HPDE6-E6E7 (cell line): ENCODE measurements around the gene SUN2.
A peak's percentile ranks its signal among the peaks of the same experiment; 100 is the strongest.

Experiments used
- DNase-seq: peaks from one replicate; pipeline ENCODE4 v3.0.0; 2011; ENCODE audit warnings: missing footprints; ENCODE audit errors: extremely low spot score

Gene SUN2

DNA sequence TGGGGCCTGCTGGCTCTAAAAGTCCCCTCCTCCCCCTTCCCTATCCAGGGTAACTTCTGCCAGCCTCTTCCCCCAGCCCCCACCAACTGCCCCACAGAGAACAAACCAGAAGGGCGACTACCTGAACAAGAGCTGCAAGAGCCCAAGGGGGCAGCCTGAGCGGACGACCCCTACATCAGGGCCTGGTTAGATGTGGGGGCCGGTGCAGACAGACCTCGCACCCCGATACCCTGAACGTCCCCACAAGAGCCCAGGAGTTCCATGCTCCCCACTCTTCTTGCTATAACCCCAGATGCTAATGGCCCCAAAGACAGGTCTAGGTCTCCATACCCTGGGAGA, 20.7 kb downstream of the SUN2 start:
- no peak for DNase-seq

GRCh38 chr22:38734421-38735100, 21.2 kb downstream of the SUN2 start:
- DNase-seq, result no peak

DNA sequence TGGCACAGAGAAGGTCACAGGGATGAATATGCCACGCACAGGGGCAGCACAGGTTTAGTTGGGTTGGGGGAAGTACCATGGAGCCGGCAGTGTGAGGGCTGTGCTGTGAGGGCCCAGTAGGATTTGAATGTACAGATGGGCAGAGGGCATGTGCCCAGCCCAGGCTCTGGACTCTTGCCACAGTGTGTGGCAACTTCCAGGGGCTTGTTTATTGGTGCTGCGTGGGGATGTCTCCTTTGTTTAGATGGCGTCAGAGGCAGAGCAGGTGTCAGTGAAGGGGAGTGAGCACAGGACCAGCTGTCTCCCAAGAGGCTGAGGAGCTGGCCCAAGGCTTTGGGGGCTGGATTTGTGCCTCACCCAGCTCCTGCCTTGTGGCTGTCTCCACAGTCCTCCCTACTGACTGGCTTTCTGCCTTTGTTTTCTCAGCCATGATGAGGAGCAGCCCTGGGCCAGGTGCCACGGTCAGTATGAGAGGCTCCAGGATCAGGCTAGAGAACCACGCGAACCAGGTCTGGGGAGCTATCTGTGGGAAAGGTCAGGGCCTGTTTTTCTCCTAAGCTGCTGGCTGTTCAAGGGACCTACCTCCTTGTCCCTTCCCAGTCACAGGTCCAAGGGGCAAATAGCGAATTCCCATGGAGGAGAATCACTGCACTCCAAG, 21.9 kb downstream of the SUN2 start:
- no peak for DNase-seq

- no peak for DNase-seq
Measured at GRCh38 chr22:38733329-38733723, 22.5 kb downstream of the SUN2 start.

DNA sequence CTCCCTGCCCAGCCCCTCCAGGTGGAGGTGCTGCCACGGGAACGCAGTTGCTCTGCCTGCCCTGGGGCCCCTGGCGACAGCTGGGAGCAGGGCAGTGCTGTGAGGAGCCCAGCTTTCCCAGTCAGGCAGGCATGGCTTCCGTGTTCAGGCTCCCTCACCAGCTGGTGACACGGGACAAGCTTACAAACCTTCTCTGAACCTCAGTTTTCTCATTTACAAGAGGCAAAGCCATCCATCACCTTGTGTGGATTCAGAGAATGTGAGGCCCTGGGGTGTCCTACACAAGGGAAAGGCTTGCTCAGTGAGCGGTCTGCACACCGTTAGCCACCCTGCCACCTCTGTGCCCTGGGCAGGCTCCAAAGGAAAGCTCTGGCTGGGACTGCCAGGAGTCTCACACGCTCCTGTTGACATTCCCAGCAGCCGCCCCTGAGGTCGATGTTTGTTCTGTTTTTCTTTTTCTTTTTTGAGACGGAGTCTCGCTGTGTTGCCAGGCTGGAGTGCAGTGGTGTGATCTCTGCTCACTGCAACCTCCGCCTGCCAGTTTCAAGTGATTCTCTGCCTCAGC, 23.5 kb downstream of the SUN2 start:
- no peak for DNase-seq

DNA sequence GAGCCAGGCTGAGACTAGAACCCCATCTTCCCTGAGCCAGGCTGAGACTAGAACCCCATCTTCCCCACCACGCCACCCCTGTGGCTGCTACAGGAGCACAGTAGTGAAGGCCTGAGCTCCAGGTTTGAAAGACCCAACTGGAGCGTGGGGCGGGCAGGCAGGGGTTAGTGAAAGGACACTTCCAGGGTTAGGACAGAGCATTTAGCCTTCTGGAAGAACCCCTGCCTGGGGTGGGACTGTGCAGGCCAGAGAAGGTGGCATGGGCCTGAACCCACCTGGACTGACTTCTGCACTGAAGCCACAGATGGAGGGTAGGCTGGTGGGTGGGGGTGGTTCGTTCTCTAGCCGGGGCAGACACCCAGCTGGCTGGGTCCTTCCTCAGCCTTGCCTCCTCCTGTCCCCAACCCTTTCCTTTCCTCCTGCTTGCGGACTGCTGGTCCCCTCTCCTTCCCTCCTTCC, 24.1 kb downstream of the SUN2 start:
- no peak for DNase-seq

DNA sequence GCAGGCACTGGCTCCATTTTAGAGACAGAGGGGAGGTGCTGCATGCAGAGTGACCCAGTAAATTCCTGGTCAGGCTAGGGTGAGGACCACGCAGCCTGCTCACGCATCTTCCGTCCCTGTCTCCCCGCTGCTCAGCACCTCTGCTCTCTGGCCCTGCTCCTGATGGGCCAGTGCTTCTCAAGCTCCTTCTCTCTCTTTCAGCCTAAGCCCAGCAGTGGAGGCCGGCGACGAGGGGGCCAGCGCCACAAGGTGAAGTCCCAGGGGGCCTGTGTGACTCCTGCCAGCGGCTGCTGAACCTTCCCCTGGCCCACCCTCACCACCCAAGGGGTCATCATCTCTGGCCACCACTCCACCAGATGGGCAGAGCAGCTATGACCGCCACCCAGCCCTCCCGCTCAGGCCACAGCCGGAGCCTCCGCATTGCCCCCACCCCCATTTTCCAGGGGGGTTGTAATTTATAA, 25.4 kb downstream of the SUN2 start:
- no peak for DNase-seq

- DNase-seq, result no peak
Measured at GRCh38 chr22:38729946-38730345, 25.9 kb downstream of the SUN2 start.

GRCh38 chr22:38728871-38729796, 26.7 kb downstream of the SUN2 start:
- no peak for DNase-seq

GRCh38 chr22:38727530-38728451, 28.0 kb downstream of the SUN2 start:
- DNase-seq, result no peak

DNA sequence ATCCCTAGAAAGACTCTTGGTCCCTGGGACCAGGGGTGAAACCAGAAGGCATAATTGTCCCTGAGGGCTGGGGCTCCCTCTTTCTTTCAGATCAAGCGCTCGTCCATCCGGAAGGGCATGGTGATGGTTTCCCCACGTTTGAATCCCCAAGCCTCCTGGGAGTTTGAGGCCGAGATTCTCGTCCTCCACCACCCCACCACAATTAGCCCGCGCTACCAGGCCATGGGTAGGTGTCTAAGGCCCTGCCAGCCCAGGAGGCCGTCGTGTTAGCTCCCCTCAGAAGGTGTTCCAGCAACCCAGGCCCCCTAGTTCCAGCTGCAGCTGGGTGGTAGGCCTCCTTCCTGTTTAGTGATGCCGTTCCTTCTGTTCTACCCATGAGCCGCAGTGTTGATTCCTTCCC, 28.7 kb downstream of the SUN2 start:
- no peak for DNase-seq

GRCh38 chr22:38725900-38726655, 29.7 kb downstream of the SUN2 start:
- DNase-seq, result no peak

DNA sequence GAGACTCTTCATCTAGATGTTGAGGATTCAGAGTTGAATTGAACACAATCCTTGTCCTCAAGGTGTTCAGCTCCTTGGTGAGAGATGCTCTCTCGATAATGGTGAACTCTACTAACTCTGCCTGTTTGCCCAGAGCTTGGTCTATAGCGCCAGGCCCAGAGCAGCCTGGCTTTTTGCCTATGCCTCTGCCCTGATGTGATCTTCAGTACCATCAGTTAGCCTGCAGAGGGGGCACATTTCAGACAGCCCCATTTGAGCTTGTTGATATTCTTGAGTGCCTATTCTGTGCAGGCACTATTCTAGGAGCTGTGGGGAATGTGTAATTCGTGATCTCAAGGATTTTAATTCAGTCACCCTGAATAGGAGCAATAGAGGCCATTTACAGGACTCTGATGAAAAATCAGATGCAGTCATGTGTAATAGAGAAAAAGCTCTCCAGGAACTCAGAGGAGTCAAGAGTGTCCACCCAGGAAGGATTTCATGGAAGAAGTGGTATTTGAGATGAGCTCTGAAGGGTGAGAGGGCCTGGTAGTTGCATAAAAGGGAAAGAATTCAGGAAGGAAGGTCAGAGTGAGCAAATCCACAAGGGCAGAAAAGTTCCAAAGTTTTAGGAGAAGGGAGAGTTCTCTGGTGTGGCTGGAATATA, 30.7 kb downstream of the SUN2 start:
- DNase-seq, result no peak

- DNase-seq, result no peak
Measured at GRCh38 chr22:38724176-38724575, 31.6 kb downstream of the SUN2 start.

DNA sequence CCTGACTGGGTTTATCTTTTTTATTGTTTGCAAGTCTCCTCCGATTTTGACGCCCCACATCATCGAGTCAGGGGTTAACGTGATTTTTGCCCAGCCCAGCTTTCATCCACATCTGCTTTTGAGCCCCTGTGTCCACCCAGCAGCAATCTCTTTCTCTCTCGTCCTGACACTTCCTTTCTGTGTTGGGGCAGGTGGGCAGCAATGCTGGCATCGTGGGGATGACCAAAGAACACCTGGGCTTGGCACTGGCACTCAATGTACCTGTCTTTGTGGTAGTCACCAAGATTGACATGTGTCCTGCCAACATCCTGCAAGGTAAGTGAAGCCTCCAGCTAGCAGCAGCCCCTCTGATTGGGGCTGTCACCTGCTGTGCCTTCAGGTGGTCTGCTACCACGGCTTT, 34.2 kb downstream of the SUN2 start:
- DNase-seq, result no peak

DNA sequence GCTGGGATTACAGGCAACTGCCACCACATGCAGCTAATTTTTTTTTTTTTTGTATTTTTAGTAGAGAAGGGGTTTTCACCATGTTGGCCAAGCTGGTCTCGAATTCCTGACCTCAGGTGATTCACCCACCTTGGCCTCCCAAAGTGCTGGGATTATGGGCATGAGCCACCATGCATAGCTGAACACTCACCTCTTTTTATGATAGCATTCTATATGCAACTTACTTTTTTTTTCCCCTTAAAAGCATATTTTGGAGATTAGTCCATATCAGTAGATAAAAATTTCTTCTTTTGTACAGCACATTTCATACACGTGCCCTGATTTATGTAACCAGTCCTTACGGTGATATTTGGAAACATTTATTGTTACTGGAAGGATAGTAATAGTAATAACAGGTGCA, 35.4 kb downstream of the SUN2 start:
- DNase-seq, result no peak

- DNase-seq, result no peak
Measured at GRCh38 chr22:38719196-38719595, 36.6 kb downstream of the SUN2 start.

- DNase-seq, result peak; percentile 85
Measured at GRCh38 chr22:38718414-38718813, 37.4 kb downstream of the SUN2 start.

DNA sequence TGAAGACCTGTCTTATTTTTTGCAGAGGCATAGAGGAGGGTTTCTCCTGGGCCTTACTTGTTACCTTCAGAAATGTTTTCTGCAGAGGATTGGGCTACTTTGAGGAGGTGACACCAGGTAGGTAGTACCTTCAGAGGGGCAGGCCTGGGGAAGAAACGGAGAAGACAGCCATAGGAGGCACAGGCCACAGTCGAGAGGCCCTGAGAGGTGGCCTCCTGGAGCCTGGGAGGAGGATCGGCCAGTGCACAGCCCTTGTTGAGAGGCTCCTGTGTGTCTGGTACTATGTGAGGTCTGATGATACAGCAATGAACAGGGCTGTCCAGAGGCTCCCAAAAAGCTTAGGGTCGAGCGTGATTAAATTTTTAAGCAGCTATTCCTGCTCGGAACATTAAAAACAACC, 38.6 kb downstream of the SUN2 start:
- DNase-seq, result no peak

- DNase-seq, result no peak
Measured at GRCh38 chr22:38716826-38717225, 39.0 kb downstream of the SUN2 start.
